Stimulated activated naive CD4-positive, alpha-beta T cell treated with Interleukin-2 at 50 U/mL for 16 hours (primary cell): ENCODE data around the gene C8B.

Source experiments
- DNase-seq: peaks from one replicate; lab custom pipeline; 2025; lab: John Stamatoyannopoulos, UW

Gene C8B

GRCh38 chr1:56965916-56966697, at the start of gene C8B:
C8B (minus strand) TSS chr1:56966015; CDS start chr1:56965948, 67 bp downstream.
- DNase-seq: no peak

GRCh38 chr1:57015071-57015470, 49.3 kb upstream of the C8B start:
- no peak for DNase-seq

GRCh38 chr1:57013522-57013921, 47.7 kb upstream of the C8B start:
- DNase-seq: no peak

- DNase-seq: no peak
Measured at GRCh38 chr1:57012315-57012714, 46.5 kb upstream of the C8B start.

- no peak for DNase-seq
Measured at GRCh38 chr1:57010511-57010910, 44.7 kb upstream of the C8B start.

- DNase-seq: no peak
Measured at GRCh38 chr1:57007948-57008347, 42.1 kb upstream of the C8B start.

GRCh38 chr1:57007472-57007871, 41.7 kb upstream of the C8B start:
- no peak for DNase-seq

- DNase-seq: no peak
Measured at GRCh38 chr1:57003398-57004139, 37.8 kb upstream of the C8B start.

- DNase-seq: no peak
Measured at GRCh38 chr1:56995414-56996100, 29.7 kb upstream of the C8B start.

GRCh38 chr1:56993475-56993874, 27.7 kb upstream of the C8B start:
- no peak for DNase-seq

- DNase-seq: no peak
Measured at GRCh38 chr1:56992318-56993125, 26.7 kb upstream of the C8B start.

- DNase-seq: no peak
Measured at GRCh38 chr1:56991576-56991975, 25.8 kb upstream of the C8B start.

- no peak for DNase-seq
Measured at GRCh38 chr1:56986397-56986796, 20.6 kb upstream of the C8B start.

GRCh38 chr1:56985857-56986256, 20.0 kb upstream of the C8B start:
- no peak for DNase-seq

- no peak for DNase-seq
Measured at GRCh38 chr1:56983484-56983883, 17.7 kb upstream of the C8B start.

GRCh38 chr1:56979986-56980755, 14.4 kb upstream of the C8B start:
- DNase-seq: no peak

- DNase-seq: no peak
Measured at GRCh38 chr1:56978819-56979218, 13.0 kb upstream of the C8B start.

GRCh38 chr1:56977910-56978309, 12.1 kb upstream of the C8B start:
- no peak for DNase-seq

- DNase-seq: no peak
Measured at GRCh38 chr1:56975446-56975845, 9.6 kb upstream of the C8B start.

GRCh38 chr1:56973923-56974742, 8.3 kb upstream of the C8B start:
- no peak for DNase-seq
